Heart left ventricle (tissue), 13 donors: ENCODE measurements around the gene RAG1.

Experiments used
- POLR2A ChIP-seq, 2 donors: fragments of 450-650 bp; IDR thresholded peaks; one replicate each; pipeline ENCODE4 v1.6.1; 2017; ENCODE audit warnings: antibody characterized with exemption in 2 of 2, mild to moderate bottlenecking in 2 of 2, moderate library complexity in 2 of 2
- TF ChIP-seq, protein P1 (sequence below), 12 donors: fragments of 200-600 bp; sonication (generic) in 4 of 12; IDR thresholded peaks; one replicate each; pipeline versions ENCODE4 v1.5.0 to v1.8.0; 2018 to 2022; ENCODE audit warnings: antibody characterized with exemption in 12 of 12, mild to moderate bottlenecking in 5 of 12
- donor health status: ischemic (EF 13 %, LVEDD 7.1; RV severe dilation, severe dysfunction).
- donor health status: DM: no; HTN: yes; CAD: no.
- donor health status: DM: no; HTN: no; CAD: no.
- donor health status: ischemic (EF 25% LVEDD 6.9; RV normal size, moderate dysfunction).
- donor health status: ischemic (EF 25% LVEDD 5.7; RV mildly dilated, moderate dysfunction).
- donor health status: ischemic (EF 35%, LVEDD 5.7; RV mildly dilated, moderate dysfunction).
- donor health status: nonischemic (EF 11% LVEDD 7.7; RV severe dilation, severe dysfunction).
- donor health status: DM: yes; HTN: yes; CAD: no.
- donor health status: PGD.
- donor health status: ischemic (EF 29% LVEDD 5.4; RV normal size, mild dysfunction).
- donor health status: nonischemic (EF 23%, LVEDD 6.1; RV moderate dilation, normal function).

DNA sequence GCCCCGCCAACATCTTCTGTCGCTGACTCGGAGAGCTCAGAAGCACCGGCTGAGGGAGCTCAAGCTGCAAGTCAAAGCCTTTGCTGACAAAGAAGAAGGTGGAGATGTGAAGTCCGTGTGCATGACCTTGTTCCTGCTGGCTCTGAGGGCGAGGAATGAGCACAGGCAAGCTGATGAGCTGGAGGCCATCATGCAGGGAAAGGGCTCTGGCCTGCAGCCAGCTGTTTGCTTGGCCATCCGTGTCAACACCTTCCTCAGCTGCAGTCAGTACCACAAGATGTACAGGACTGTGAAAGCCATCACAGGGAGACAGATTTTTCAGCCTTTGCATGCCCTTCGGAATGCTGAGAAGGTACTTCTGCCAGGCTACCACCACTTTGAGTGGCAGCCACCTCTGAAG, 6.7 kb downstream of the RAG1 start:
- TF ChIP-seq POLR2A (IDR thresholded peaks at IDR 0.05), result no peak
- TF ChIP-seq, protein P1, sequence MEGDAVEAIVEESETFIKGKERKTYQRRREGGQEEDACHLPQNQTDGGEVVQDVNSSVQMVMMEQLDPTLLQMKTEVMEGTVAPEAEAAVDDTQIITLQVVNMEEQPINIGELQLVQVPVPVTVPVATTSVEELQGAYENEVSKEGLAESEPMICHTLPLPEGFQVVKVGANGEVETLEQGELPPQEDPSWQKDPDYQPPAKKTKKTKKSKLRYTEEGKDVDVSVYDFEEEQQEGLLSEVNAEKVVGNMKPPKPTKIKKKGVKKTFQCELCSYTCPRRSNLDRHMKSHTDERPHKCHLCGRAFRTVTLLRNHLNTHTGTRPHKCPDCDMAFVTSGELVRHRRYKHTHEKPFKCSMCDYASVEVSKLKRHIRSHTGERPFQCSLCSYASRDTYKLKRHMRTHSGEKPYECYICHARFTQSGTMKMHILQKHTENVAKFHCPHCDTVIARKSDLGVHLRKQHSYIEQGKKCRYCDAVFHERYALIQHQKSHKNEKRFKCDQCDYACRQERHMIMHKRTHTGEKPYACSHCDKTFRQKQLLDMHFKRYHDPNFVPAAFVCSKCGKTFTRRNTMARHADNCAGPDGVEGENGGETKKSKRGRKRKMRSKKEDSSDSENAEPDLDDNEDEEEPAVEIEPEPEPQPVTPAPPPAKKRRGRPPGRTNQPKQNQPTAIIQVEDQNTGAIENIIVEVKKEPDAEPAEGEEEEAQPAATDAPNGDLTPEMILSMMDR (IDR thresholded peaks at IDR 0.05), result no peak
